ENCODE measurements around the gene RBM34. TPM values are rescaled to one million over a fixed set of nuclear protein-coding genes. Genes with fewer than 3 reads are reported as not detected.

RBM34 gene
- total and polyA plus RNA-seq, 2 donors (not counting 3 experiments of a cell fraction or from before 2014, with no cell fraction given): 16.1 to 80.7 TPM

GRCh38 chr1:235108876-235109275 lies 52.2 kb downstream of the RBM34 start:
- Histone ChIP-seq H3K4me3 (replicated peaks in 1 of 3; ENCODE audit: insufficient read depth in 1 of 3, low read depth in 1 of 3, low read length in 3 of 3) (no peak overlapping the region), H3K4me2 (ENCODE audit: insufficient read depth, low read length) (no peak overlapping the region), H3K27ac (ENCODE audit: insufficient read depth, low read depth, low read length) (no peak overlapping the region), H3K4me1 (ENCODE audit: control insufficient read depth, extremely low read depth, insufficient read depth, low read length) (peaks cover 3% of the 10 kb centered on the region), H2AFZ (ENCODE audit: low read depth, low read length) (no peak overlapping the region), H3K36me3 (ENCODE audit: control insufficient read depth in 2 of 2, extremely low read depth in 1 of 2, insufficient read depth in 2 of 2, low read length in 2 of 2) (peaks cover 16 to 21% of the 10 kb centered on the region in 2 experiments), H3K79me2 (ENCODE audit: control insufficient read depth, insufficient read depth, low read length) (peaks cover 14% of the 10 kb centered on the region), H3K9me1 (replicated peaks; ENCODE audit: control insufficient read depth, extremely low read depth, insufficient read depth, low read length) (no peaks in the 10 kb centered on the region), H3K9ac (replicated peaks; ENCODE audit: extremely low read depth, insufficient read depth, low read length) (no peak overlapping the region), H4K20me1 (replicated peaks; ENCODE audit: control insufficient read depth, extremely low read depth, insufficient read depth, low read length) (no peaks in the 10 kb centered on the region), H3K9me3 (replicated peaks; ENCODE audit: control insufficient read depth, insufficient read depth, low read length) (no peaks in the 10 kb centered on the region), H3K27me3 (ENCODE audit: control insufficient read depth in 2 of 2, insufficient read depth in 2 of 2, low read length in 2 of 2) (no peaks in the 10 kb centered on the region)
- dilution Hi-C loops (cut with MboI; ENCODE audit: extremely low pct_ligation_motif_present, low sequenced_read_pairs) (no loop called here), intact Hi-C loops (cut with micrococcal nuclease) (no loop called here)
- ChIA-PET CTCF (interaction anchor here (0.6 to 1.8 kb wide), 2 partner anchors 511 to 609 kb away, joined by 3 to 8 read pairs; no protein-coding TSS in a partner anchor), POLR2A (interaction anchor here (0.6 kb wide), 2 partner anchors 22 to 662 kb away, joined by 3 to 12 read pairs; no protein-coding TSS in a partner anchor)
- TF ChIP-seq FOS (IDR thresholded peaks at IDR 0.05; ENCODE audit: borderline replicate concordance, insufficient read depth, low read length): no peak
- no peak for TF ChIP-seq GATA2 (IDR thresholded peaks at IDR 0.05; ENCODE audit: insufficient read depth, insufficient read length, low read depth, low read length)
- TF ChIP-seq EZH2 (IDR thresholded peaks at IDR 0.05; ENCODE audit: borderline replicate concordance, low read depth, low read length, severe bottlenecking): no peak
- no peak for TF ChIP-seq JUN (IDR thresholded peaks at IDR 0.05; ENCODE audit: borderline replicate concordance, insufficient read depth, insufficient read length, low read depth)
- TF ChIP-seq POLR2A (IDR thresholded peaks at IDR 0.05; ENCODE audit: low read depth, low read length): no peak
- TF ChIP-seq CTCF (IDR thresholded peaks at IDR 0.05; ENCODE audit: extremely low read depth in 1 of 2, insufficient read depth in 1 of 2, low read depth in 1 of 2, low read length in 2 of 2): no peak
- no TSS peak for BruUV-seq (replicated peaks)
- DNase-seq (ENCODE audit: low read depth, low spot score): no peak
- no peak for FAIRE-seq
